Ecto neural progenitor cell (in vitro differentiated cells): ENCODE results near the gene DPT.

Experiments used
- DNase-seq: peaks from one replicate; pipeline ENCODE4 v3.0.0-alpha.2; 2018; ENCODE audit warnings: low spot score

DPT gene

DNA sequence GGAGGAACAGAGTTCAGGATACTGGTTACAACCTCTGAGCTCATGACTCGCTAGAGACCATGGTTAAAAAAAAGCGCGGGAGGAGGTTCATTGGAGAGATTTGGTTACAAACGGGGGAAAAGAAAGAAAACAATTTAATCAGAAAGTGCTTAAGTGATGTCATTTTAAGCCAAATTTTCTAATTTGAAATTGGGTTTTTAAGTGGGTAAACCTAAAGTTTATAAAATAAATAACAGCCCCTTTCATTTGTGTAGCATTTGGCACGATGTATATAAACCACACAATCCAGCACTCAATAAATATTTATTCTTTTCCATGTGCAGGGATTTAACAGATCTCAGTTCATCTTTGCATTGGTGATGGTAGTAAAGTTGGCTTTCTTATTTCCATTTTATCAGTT, 7.0 kb upstream of the DPT start:
- DNase-seq = no peak

DNA sequence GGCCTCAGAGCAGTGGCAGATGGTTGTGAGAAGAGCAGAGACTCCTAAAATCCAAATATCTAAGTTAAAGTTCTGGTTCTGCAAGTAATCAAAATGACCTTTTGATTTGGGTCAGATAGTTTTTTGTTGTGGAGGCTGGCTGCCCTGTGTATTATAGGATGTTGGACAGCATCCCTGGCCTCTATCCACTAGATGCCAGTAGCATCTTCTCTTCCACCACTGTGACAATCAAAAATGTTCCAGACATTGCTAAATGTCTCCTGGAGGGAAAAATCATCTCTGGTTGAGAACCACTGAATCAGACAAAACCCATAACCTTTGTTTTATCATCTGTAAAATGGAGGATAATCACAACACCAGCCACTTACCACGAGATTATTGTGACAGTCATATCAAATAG, 5.9 kb upstream of the DPT start:
- DNase-seq = no peak

DNA sequence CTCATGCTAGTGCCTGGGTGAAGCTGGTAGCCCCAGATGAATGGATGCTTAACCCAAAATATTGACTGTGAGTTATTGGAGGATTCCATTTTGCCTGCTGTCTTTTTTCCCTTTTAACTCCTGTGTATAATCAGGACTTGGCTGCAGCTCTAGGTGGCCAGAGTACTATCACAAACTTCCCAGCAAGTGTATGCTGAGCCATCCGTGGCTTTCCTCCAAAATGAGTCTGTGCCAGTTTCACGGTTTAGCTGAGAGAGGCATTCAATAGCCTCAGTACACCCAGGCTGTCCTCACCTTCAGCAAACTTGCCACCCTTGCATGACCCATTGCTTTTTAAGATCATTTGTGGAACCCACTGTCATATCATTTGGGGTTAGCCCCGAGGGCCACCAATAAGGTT, 5.3 kb upstream of the DPT start:
- DNase-seq = no peak

DNA sequence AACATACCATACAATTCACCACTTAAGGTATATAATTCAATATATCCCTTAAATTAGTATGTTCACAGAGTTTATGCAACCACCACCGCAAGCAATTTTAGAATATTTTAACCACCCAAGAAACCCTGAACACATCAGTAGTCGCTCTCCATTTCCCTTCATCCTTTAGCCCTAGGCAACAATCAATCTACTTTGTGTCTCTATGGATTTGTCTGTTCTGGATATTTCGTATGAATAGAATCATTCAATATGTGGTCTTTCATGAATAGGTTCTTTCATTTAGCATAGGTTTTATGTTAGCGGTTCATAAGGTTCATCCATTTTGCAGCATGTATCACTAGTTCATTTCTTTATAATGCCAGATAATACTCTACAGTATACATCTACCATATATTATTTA, 4.2 kb upstream of the DPT start:
- no peak for DNase-seq

DNA sequence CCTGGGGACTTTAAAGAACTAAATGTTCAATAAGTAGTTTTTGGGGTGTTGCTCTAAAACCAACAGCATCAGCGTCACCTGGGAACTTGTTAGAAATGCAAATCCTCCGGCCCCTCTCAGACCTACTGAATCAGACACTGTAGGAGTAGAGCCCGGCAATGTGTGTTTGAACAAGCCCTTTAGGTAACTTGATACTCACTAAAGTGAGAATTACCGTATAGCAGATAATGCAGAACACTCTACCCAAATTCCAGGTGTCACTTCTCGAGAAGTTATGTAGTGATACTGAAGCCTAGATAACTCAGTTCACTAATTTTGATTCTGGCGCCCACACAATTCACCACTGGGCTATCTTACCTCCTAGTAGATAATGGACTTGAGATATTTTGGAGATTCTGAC, 3.7 kb upstream of the DPT start:
- no peak for DNase-seq

DNA sequence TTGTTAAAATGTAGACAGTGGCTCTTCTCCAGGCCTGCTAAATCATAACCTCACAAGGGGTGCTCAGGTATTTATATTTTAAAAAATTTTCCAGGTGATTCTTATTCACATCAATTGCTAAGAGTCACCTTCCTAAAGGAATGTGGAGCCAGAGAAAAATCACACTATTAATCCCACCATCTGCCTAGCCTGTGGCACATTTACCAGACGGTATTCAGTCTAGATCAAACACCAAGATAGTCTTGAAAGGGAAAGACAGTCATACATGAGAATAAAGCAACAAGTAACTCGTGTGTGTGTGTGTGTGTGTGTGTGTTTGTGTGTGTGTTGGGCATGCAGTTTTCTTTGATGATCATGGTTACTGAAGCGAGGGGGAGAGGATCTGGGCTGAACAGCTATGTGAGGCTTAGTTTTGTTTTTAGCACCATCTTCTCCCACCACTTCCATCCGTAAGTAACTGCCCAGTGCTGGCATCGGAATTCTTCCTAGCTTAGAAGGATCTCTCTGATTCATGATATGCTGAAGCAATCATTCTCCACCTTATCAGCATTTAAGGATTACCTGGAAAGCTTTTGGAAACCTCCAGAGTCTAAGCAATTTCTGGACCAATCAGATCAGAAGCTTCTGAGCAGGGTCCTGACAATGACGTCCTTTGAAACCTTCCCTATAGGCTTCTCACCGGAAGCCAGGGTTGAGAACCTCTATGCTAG, 2.4 kb upstream of the DPT start:
- DNase-seq = no peak

DNA sequence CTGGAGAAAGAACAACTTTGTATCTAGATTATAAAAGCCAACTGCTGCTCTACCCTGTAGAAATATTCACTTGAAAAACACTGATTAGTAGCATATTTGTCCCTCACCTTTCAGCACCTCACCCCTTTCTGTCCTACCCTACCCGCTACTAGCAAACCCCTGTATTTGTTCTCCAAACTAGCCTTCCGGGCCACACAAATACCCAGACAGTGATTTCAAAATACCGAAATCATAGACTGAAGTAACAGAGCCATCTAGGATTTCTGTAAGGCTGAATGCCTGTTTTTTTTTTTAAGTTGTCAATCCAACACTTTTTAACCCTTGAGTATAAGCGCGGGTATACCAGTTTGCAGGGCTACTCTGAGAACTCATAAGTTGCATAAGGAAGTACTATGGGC, 398 bp upstream of the DPT start:
- DNase-seq = no peak

DNA sequence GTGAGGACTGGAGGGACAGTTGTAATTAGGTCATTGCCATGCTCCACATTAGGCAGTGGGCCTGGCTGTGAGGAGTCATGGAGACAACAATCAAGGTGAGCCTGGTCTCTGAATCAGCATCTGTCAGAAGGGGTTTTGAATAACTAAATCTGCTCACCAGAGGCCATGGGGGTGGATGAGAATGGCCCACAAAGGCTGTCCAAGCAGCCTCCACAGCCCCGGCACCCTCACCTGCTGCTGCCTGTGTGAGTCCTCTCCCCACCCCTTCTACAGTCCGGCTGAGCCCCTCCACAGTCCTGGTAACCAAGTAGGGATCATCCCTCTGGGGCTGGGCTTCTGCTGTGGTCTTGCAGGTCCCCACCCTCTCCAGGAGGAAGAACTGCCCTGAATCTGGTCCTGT, 2.3 kb downstream of the DPT start:
- DNase-seq = no peak

DNA sequence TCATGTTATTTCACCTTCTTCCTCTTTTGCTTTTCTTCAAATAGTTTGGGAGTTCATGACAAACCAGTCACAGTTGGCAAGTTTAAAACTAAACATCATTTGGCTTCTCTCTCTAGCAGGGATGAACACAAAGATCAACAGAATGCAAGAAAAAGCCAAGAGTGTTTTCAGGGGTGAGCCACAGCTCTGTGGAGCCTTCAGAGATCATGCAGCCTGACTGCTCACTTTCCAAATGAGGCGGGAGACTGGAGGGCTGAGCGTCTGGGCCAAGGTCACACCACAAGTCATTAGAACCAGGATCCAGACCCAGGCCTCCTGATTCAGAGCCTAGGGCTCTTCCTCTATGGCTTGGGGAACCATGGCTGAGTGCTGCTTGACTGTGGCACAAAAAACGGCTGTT, 2.7 kb downstream of the DPT start:
- no peak for DNase-seq

DNA sequence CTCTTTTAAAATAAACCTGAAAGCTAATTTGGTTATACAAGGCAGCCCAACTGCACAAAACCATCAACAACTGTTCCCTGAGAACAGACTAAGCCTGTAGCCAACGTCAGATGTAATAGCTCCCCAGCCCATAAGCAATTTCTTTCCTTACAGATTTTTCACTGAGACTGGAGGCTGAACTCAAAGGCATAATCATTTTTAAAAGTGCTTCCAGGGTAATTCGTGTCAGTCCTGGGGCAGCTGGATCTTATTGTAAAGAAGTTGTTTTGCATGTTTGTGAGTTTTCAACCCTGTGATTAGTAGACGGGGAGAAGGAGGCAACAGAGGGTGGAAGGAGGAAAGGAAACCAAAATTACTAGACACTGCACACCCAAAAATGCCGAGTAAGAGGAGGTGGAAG, 3.2 kb downstream of the DPT start:
- no peak for DNase-seq

DNA sequence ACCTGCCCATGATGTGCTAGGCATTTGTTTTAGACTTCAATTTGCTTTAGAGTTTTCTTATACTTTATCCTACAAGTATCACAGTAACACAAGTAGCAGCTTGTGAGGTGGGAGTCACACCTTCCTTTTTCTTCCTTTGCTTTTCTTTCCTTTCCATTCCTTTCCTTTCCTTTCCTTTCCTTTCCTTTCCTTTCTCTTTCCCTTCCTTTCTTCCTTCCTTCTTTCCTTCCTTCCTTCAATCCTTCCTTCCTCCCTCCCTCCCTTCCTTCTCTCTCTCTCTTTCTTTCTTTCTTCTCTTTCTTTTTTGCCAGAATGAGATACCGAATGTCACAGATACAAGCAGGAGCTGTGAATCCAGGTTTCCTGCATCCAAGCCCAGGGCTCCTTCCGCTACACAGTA, 3.9 kb downstream of the DPT start:
- DNase-seq = no peak

DNA sequence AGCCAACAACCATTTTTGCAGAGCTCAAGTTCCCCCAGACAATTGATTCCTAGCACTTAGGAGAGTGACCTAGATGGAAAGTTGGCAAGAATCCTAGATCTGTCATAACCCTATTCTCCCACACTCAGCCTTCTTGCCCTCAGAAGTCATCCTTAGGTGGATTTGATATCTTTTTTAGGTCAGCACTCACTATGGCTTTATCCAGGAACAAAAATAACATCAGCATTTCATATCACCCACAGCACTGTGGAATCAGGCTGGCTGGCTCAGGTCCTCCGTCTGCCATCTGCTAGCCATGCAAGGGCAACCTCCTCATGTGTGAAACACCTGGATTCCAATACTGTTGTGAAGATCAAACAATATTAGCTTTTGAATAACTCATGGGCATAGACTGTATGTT, 6.0 kb downstream of the DPT start:
- DNase-seq = no peak

DNA sequence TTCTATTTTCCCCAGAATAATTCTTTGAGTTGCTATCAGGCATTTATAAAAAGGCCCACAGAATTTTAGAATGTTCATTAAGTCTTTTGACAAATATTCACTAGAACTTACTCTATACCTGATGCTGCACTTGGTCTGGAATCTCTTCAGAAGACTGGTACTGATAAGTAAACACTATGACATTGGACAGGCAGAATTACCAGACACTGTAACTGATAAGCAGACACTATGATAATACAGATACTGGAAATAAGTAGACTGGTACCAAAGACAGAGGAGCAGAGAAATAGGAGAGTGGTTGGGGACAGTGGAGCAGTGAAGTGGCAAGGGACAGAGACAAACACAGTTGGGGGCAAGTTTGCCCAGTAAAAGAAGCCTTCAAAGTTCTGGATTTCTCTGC, 8.2 kb downstream of the DPT start:
- DNase-seq = no peak

DNA sequence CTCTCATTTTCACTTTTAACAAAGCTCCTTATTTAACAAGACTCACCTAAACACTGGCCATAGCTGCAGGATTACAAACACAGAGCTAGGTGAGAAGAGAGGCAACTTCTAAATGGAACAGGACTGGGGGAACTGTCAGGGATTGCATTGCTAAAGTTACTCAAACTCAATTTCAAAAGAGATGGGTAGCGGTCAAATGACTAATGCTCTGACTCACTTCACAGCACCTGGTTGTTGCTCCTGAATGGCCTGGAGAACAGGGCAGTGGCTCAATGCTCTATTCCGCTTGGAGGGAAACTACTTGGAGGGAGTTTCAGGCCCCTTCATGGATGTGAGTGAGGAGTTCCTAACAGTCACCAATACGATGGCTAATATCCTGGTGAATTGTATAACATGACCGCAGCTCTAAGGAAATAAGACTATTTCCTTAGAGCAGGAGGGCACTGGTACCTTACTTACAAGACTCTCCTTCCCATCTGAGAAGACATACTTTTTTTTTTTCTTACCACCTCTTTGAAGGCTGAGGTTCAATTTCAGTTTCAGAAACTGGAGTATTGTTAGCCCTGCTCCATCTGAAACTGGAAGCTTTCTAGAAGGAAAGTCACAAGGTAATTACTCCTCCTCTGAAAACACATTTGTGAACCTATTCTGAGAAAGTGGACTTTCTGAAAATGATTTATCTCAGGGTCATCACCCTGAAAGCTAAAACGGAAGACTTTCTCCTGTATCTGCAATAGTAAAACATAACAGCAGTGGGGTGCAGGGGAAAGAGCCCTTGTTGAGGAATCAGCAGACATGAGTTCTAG, 9.5 kb downstream of the DPT start:
- DNase-seq = no peak

DNA sequence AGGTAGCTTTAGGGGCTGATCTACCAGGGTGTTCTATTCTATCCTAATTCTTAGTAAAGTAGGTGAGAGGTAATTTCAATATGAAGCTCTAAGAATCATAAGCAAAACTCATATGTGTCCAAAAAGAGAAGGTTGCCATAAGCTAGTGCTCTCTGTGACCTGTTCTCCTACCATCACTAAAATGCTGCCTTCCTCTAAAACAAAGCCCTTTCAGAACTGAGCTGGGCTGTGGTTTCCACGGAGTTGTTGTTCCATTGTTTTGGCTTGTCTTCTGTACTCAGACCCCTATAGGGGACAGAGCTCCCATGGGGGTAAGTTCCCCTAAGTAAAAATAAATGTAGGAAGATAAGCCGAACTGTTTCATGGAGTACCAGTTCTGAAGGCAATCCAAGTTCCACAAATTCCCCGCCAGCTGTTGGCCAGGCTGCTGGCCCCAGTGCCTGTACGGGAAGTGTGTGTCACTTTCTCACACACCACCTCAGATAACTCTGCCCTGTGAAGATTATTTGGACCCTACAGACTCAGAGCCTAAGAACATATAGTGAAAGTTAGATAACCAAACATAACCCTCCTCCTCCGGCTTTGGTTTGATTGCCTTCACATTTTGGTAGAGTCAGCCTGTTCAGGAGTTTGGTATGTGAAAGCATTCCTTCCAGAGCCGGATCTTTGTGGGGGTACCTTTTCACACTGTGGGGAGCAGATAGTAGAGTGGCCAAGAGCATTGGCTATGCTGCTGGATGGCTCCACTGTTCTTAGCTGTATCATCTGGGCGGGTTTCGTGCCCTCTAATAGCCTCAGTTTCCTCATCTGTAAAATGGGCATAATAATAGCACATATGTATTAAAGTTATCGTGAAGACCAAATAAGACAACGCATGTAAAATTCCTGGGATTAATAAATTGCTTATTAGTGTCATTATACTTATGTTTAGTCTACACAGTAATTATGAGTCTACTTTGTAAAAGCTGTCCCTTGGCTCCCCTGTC, 10.8 kb downstream of the DPT start:
- DNase-seq = no peak

DNA sequence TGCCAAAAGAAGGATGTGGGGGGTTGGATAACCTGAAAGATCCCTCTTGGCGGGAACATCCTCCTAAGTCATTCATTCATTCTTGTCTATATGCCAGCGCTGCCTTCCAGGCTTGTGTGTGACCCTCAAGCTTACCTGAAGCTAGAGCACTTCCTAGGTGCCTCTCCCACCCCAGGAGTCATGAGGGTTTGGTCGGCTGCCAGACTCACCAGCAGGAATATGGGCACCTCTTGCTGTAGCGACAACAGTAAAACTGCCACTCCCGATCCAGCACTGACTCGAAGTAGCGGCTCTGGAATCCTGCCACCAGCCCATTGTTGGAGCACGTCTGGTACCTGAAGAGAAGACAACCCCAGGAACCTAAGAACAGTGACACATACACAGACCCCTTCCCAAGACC, 15.0 kb downstream of the DPT start:
- DNase-seq = no peak

DNA sequence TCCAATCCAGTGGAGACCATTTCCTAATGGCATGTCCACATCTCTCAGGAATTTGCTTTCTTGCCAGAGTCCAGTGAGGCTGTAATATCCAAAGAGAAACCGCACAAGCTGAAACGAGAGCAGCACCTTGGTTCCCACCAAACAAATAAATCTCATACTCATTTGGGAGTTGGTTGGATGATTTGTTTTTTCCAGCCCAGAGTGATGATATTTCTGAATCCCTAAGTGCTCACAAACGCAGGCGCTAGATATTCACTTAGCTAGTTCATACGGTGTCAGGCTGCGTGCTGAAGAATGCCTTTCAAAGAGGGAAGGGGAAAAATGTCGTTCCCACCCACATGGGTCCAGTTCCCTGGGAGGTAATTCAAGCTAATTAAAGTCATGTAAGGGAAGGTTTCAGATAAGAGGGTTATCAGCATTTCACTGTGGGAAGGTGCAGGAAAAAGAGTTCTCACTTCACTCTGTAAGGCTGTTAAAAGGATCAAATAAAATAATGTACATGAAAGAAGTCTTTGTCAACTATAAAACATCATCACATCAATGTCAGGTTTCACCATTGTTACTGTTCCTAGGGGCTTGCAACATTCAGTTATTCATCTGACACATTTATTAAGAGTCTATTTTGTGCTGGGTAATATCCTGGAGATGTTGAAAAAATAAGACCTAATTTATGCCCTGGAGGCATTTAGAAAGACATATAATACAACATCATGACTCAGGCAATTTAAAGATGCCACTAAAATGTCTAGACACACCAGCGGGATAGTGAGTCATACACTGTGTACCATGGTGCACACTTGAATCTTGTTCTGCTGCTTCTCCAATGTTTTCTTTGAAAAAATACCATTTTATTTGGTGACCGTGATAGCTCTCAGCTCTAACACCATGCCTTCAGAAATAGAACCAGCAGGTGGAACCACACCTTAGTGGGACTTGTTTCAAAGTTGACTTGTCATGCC, 19.3 kb downstream of the DPT start:
- DNase-seq = no peak

DNA sequence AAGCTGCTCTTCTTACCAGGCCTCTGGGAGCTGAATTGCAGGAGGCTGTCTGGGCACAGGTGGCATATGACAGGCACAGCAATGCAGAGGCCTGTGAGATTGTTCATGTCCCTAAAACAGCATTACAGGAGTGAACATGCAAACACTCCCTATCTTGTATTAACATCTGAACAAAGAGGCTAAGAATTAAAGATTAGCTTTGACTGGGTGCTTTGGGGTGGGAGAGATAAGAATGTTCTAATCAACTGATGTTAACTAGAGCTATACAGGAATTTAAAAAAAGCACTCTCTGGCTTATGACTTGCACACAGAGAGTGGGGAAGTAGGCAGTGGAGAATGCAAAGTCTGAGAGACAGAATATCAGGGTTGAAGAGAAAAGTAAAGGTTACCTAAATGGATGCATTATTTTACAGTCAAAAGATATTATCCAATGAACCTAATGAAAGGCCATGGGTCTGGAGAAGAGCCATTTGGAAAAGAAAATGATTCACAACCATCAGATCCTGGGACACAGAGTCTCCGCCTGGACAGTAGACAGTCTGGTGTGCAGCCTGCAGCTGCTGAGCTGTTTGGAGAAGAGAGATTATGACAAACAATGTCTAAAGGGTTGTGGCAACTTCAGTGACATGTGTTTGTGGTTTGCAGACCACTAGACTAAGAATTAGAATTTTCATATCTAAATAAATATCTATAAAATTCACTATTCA, 20.2 kb downstream of the DPT start:
- DNase-seq = no peak

DNA sequence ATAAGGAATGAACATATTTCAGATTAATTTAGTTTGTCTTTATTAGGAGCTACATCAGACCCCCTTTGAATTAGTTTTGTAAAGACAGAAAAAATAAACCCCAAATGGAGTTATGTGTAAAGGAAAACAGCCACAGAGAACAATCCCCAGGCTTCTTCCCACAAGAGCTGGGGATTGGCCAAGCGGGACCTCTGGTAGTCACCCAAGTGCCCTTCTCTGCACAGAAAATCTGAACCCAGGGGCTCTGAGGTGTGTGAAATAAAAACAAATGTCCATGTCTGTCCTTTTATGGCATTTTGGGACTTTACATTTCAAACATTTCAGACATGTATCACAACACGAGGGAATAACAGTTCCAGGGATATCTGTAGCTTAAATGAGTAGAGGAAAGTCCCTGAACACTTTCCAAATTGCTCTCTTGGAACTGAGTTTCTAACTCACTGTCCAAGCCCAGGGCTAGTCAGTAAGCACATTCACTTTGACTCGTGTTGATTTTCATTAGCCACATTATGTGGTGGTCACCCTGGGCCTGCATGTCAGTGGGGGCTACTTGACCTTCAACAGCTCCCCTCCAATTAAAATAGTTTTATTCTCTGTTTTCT, 22.5 kb downstream of the DPT start:
- no peak for DNase-seq

DNA sequence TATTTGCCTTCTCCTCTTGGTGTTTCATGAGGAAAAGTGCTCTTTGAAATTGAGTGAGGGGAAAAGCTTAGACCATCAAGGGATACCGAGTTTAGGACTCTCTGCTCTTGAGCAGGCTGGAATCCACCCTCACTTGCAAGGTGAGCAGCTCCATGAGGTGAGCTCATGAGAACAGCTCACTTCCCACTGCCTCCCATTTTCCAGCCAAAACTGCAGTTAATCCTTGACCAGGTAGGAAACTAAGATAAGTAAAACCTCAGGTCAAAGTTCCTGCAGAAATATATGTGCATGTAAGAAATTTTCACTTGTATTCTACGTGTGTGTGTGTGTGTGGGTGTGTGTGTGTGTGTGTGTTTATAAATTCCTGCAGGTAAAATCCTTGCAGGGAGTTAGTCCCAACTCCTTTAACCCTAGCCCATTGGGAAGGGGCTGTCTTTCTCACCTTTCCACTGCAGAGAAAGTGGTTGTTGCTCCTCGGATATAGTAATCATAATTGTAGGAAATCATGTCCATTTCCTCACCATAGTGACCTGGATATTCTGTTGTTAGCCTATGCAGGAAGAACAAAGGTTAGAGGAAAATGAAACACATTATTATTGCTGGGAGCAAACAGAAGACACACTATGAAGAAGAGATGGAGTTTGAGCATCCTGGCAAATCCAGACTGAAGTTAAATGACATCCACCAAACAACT, 28.3 kb downstream of the DPT start:
- DNase-seq = no peak
